Activated CD4-positive, alpha-beta T cell treated with anti-CD3 and anti-CD28 coated beads for 36 hours (primary cell): ENCODE measurements around the gene KPNA6. TPM values are rescaled to one million over a fixed set of nuclear protein-coding genes. Genes with fewer than 3 reads are reported as not detected.
"Not testable (repeated sequence)": the region's sequence is repeated elsewhere in the genome, so short reads cannot be mapped to it uniquely, and the experiment has no call there.

ENCODE experiments used
- ATAC-seq: fragments of 200-7000 bp; cut with Tn5 transposase; one replicate; pipeline ENCODE4 v1.10.0; 2021; ENCODE audit warnings: mild to moderate bottlenecking, moderate library complexity
- CTCF ChIA-PET: fragments of 350-600 bp; sonication (Branson Sonifier 250); formaldehyde crosslinking; loops from one replicate; lab custom pipeline; 2021; ENCODE audit warnings: antibody characterized with exemption; lab: Charles Lee
- POLR2A ChIA-PET: fragments of 350-600 bp; sonication (Branson Sonifier 250); formaldehyde crosslinking; loops from one replicate; lab custom pipeline; 2021; ENCODE audit warnings: antibody characterized with exemption, inconsistent platforms; lab: Charles Lee
- DNase-seq: peaks from one replicate; pipeline ENCODE4 v3.0.0-alpha.2; 2020
- H3K27ac Mint-ChIP-seq: one replicate; pipeline ENCODE4 v1.8.0; 2021; ENCODE audit warnings: mixed read lengths
- H3K27me3 Mint-ChIP-seq: one replicate; pipeline ENCODE4 v1.8.0; 2021; ENCODE audit warnings: mixed read lengths
- H3K36me3 Mint-ChIP-seq: one replicate; pipeline ENCODE4 v1.8.0; 2021; ENCODE audit warnings: low read depth, mixed read lengths
- H3K4me1 Mint-ChIP-seq: one replicate; pipeline ENCODE4 v1.8.0; 2021; ENCODE audit warnings: mixed read lengths
- H3K4me3 Mint-ChIP-seq: one replicate; pipeline ENCODE4 v1.8.0; 2021; ENCODE audit warnings: mild to moderate bottlenecking, moderate library complexity, mixed read lengths
- H3K9me3 Mint-ChIP-seq: one replicate; pipeline ENCODE4 v1.8.0; 2021; ENCODE audit warnings: low read depth, mixed read lengths
- intact Hi-C, 2 experiments: fragments of 100-400 bp; cut with DNase I in 1 of 2; cut with micrococcal nuclease in 1 of 2; formaldehyde crosslinking; loops; one replicate each; pipeline versions ENCODE4 v1.14.2 to v1.15.1; 2022 to 2024; cut with DNase I, micrococcal nuclease
- total RNA-seq, 2 experiments: library from RNA; stranded (reverse); gene quantifications; one replicate each; pipeline ENCODE4 v1.2.3, GENCODE V29; 2021

Gene KPNA6
- total RNA-seq, 2 experiments from 2014 or later = 70.0 to 78.3 TPM

DNA sequence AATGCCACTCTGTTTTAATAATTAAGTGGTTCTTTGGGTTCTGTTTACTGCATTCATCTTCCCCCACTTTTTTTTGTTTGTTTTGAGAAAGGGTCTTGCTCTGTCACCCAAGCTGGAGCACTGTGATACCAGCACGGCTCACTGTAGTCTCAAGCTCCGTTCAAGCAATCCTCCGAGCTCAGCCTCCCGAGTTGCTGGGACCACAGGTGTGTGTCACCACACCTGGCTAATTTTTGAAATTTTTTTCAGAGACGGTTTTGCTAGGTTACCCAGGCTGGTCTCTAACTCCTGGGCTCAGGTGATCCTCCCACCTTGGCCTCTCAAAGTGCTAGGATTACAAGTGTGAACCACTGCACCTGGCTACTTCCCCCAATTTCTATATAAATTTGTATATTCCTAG is 29.3 kb downstream of the KPNA6 start:
- H3K27ac Mint-ChIP-seq = no peak overlapping the region
- ChIA-PET POLR2A (no interaction called here), CTCF (interaction anchor here (1.6 kb wide), 1 partner anchor 10 kb away, joined by 5 read pairs; no protein-coding TSS in a partner anchor)
- DNase-seq = no peak
- no peaks in the 10 kb centered on the region for H3K27me3 Mint-ChIP-seq
- no peak for ATAC-seq
- peaks cover 41% of the 10 kb centered on the region for H3K4me1 Mint-ChIP-seq
- H3K36me3 Mint-ChIP-seq = peaks cover 19% of the 10 kb centered on the region
- intact Hi-C loops = no loop called here
- H3K9me3 Mint-ChIP-seq = no peaks in the 10 kb centered on the region
- H3K4me3 Mint-ChIP-seq = no peak overlapping the region

DNA sequence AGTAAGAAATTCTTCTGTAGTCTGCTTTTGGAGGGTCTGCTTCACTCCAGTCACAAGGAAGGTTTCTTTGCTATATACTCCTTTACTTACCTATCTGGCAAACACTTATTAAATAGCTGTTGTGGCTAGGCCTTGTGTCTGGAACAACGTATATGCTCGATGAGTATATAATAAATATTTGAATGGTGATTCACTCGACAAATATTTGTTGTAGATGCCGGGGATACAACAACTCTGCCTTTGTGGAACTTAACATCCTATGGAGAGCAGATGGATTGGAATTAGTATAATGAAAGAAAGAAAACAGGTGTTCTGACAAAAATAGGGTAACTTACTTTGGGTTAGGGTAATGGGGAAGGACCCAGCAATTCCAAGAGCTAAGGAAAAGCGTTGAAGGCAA is 31.1 kb downstream of the KPNA6 start:
- ChIA-PET CTCF (interaction anchor here (0.7 to 2.9 kb wide), 3 partner anchors 11 to 49 kb away, joined by 3 to 10 read pairs (median 3); no protein-coding TSS in a partner anchor), POLR2A (no interaction called here)
- Mint-ChIP-seq H3K27me3 (no peaks in the 10 kb centered on the region), H3K4me1 (peaks cover 56% of the 10 kb centered on the region), H3K4me3 (no peak overlapping the region), H3K9me3 (no peaks in the 10 kb centered on the region), H3K27ac (peak overlapping the region; percentile 48), H3K36me3 (peaks cover 17% of the 10 kb centered on the region)
- DNase-seq (no peak), ATAC-seq (no peak)
- intact Hi-C loops = no loop called here

- ChIA-PET CTCF (interaction anchor here (0.6 to 1.1 kb wide), 4 partner anchors 14 to 137 kb away, joined by 3 to 5 read pairs (median 4); partner anchors contain the start of gene TXLNA), POLR2A (interaction anchor here (0.7 kb wide), 1 partner anchor 30 kb away, joined by 3 read pairs; no protein-coding TSS in a partner anchor)
- Mint-ChIP-seq H3K4me1 (peaks cover 65% of the 10 kb centered on the region), H3K27ac (no peak overlapping the region), H3K4me3 (no peak overlapping the region), H3K36me3 (peaks cover 27% of the 10 kb centered on the region), H3K9me3 (no peaks in the 10 kb centered on the region), H3K27me3 (no peaks in the 10 kb centered on the region)
- DNase-seq = no peak
- intact Hi-C loops = no loop called here
- no peak for ATAC-seq
These were observed 34.8 kb downstream of the KPNA6 start for GRCh38 chr1:32142446-32143301.

- Mint-ChIP-seq H3K36me3 (peaks cover 30% of the 10 kb centered on the region), H3K4me1 (peaks cover 59% of the 10 kb centered on the region)
- intact Hi-C loops, H3K4me3 Mint-ChIP-seq, H3K9me3 Mint-ChIP-seq, DNase-seq, H3K27me3 Mint-ChIP-seq, ATAC-seq, H3K27ac Mint-ChIP-seq, POLR2A ChIA-PET: not testable (repeated sequence)
- CTCF ChIA-PET = interaction anchor here (1.0 kb wide), 1 partner anchor 15 kb away, joined by 4 read pairs; no protein-coding TSS in a partner anchor
These were observed 35.4 kb downstream of the KPNA6 start for GRCh38 chr1:32143302-32143695.

GRCh38 chr1:32144033-32144432 is 36.2 kb downstream of the KPNA6 start:
- H3K9me3 Mint-ChIP-seq = peaks cover 8% of the 10 kb centered on the region
- no peak overlapping the region for H3K4me3 Mint-ChIP-seq
- ChIA-PET CTCF (no interaction called here), POLR2A (no interaction called here)
- H3K27me3 Mint-ChIP-seq = no peaks in the 10 kb centered on the region
- H3K4me1 Mint-ChIP-seq = peaks cover 52% of the 10 kb centered on the region
- no peak for ATAC-seq
- intact Hi-C loops = no loop called here
- DNase-seq = no peak
- H3K27ac Mint-ChIP-seq = no peak overlapping the region
- peaks cover 34% of the 10 kb centered on the region for H3K36me3 Mint-ChIP-seq

GRCh38 chr1:32147799-32148198 is 39.9 kb downstream of the KPNA6 start:
- H3K4me3 Mint-ChIP-seq, H3K27ac Mint-ChIP-seq, DNase-seq, H3K27me3 Mint-ChIP-seq, H3K9me3 Mint-ChIP-seq, ATAC-seq, intact Hi-C loops: not testable (repeated sequence)
- H3K36me3 Mint-ChIP-seq = peaks cover 31% of the 10 kb centered on the region
- peaks cover 41% of the 10 kb centered on the region for H3K4me1 Mint-ChIP-seq
- ChIA-PET CTCF (interaction anchor here (1.8 kb wide), 1 partner anchor 40 kb away, joined by 4 read pairs; the partner anchor contains the start of gene KPNA6), POLR2A (interaction anchor here (0.7 kb wide), 1 partner anchor 20 kb away, joined by 7 read pairs; no protein-coding TSS in a partner anchor)

- Mint-ChIP-seq H3K4me3 (no peak overlapping the region), H3K4me1 (peaks cover 18% of the 10 kb centered on the region), H3K36me3 (peaks cover 29% of the 10 kb centered on the region), H3K27ac (no peak overlapping the region), H3K9me3 (peaks cover 8% of the 10 kb centered on the region), H3K27me3 (no peaks in the 10 kb centered on the region)
- DNase-seq = no peak
- CTCF ChIA-PET = interaction anchor here (0.6 to 1.0 kb wide), 4 partner anchors 10 to 563 kb away, joined by 3 to 4 read pairs (median 3); no protein-coding TSS in a partner anchor
- POLR2A ChIA-PET = interaction anchor here (0.6 to 1.2 kb wide), 3 partner anchors 30 to 255 kb away, joined by 3 to 4 read pairs (median 3); no protein-coding TSS in a partner anchor
- intact Hi-C loops = no loop called here
- no peak for ATAC-seq
These were observed 43.0 kb downstream of the KPNA6 start for GRCh38 chr1:32150847-32151246.

- H3K4me3 Mint-ChIP-seq = no peak overlapping the region
- peaks cover 29% of the 10 kb centered on the region for H3K36me3 Mint-ChIP-seq
- CTCF ChIA-PET = interaction anchor here (0.6 to 1.0 kb wide), 4 partner anchors 11 to 85 kb away, joined by 3 to 4 read pairs (median 4); no protein-coding TSS in a partner anchor
- peaks cover 8% of the 10 kb centered on the region for H3K9me3 Mint-ChIP-seq
- DNase-seq (no peak), ATAC-seq (no peak)
- peaks cover 15% of the 10 kb centered on the region for H3K4me1 Mint-ChIP-seq
- H3K27ac Mint-ChIP-seq = no peak overlapping the region
- intact Hi-C loops = no loop called here
- POLR2A ChIA-PET = interaction anchor here (0.6 to 1.2 kb wide), 3 partner anchors 29 to 255 kb away, joined by 3 to 4 read pairs (median 3); no protein-coding TSS in a partner anchor
- H3K27me3 Mint-ChIP-seq = no peaks in the 10 kb centered on the region
These were observed 43.5 kb downstream of the KPNA6 start for GRCh38 chr1:32151319-32151787.

DNA sequence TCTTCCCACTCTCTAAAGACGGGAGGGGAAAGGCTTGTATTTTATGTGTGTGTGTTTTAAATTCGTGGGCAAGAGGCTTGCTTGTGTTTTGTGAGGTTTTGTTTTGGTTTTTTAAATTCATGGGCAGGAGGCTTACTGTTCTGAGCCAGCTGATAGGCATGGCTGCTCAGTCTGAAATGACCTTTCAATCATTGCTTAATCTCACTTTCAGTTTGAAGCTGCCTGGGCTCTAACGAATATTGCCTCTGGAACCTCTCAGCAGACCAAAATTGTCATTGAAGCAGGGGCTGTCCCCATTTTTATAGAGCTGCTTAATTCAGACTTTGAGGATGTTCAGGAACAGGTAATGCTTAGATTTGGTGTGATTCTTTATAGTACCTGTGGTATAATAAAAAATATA is 51.3 kb downstream of the KPNA6 start:
- Mint-ChIP-seq H3K27me3 (no peaks in the 10 kb centered on the region), H3K4me1 (peaks cover 7% of the 10 kb centered on the region), H3K9me3 (no peaks in the 10 kb centered on the region), H3K36me3 (peaks cover 57% of the 10 kb centered on the region), H3K27ac (no peak overlapping the region), H3K4me3 (no peak overlapping the region)
- ChIA-PET POLR2A (interaction anchor here (0.6 kb wide), 1 partner anchor 89 kb away, joined by 4 read pairs; no protein-coding TSS in a partner anchor), CTCF (no interaction called here)
- DNase-seq (no peak), ATAC-seq (peak; percentile 81)
- intact Hi-C loops = no loop called here

DNA sequence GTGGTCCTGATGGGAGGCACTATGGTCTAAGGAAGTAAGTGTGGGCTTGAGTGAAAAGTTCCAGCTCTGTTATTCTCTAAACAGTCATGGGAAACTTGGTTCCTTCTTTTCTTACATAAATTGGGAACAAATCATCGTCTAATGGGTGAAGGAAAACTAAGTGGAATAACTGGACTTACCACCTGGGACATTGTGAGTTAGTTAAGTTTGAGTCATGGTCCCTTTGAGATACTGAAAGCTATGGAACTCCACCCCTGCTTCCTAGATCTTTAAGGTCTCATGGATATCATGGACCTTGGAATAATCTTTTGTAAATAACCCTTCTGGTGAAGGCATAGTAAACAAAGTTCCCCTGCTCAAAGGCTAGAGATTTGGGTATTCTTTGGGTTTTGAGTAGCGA is 55.5 kb downstream of the KPNA6 start:
- H3K4me3 Mint-ChIP-seq = no peak overlapping the region
- H3K4me1 Mint-ChIP-seq = peaks cover 7% of the 10 kb centered on the region
- no peaks in the 10 kb centered on the region for H3K27me3 Mint-ChIP-seq
- ATAC-seq (no peak), DNase-seq (no peak)
- peaks cover 50% of the 10 kb centered on the region for H3K36me3 Mint-ChIP-seq
- intact Hi-C loops = no loop called here
- no peak overlapping the region for H3K27ac Mint-ChIP-seq
- POLR2A ChIA-PET = no interaction called here
- H3K9me3 Mint-ChIP-seq = no peaks in the 10 kb centered on the region
- CTCF ChIA-PET = interaction anchor here (0.6 to 1.2 kb wide), 5 partner anchors 9 to 980 kb away, joined by 3 to 7 read pairs (median 4); no protein-coding TSS in a partner anchor

DNA sequence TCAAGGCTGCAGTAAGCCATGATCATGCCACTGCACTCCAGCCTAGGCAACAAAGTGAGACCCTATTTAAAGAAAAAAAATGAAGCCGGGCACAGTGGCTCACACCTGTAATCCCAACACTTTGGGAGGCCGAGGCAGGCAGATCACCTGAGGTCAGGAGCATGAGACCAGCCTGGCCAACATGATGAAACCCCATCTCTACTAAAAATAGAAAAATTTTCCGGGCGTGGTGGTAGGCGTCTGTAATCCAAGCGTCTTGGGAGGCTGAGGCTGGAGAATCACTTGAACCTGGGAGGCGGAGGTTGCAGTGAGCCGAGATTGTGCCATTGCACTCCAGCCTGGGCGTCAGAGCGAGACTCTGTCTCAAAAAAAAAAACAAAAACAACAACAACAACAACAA is 57.8 kb downstream of the KPNA6 start:
- DNase-seq, intact Hi-C loops, H3K27me3 Mint-ChIP-seq, H3K4me1 Mint-ChIP-seq, H3K9me3 Mint-ChIP-seq, H3K4me3 Mint-ChIP-seq, ATAC-seq, H3K27ac Mint-ChIP-seq: not testable (repeated sequence)
- POLR2A ChIA-PET = interaction anchor here (0.6 kb wide), 1 partner anchor 108 kb away, joined by 4 read pairs; no protein-coding TSS in a partner anchor
- H3K36me3 Mint-ChIP-seq = peaks cover 45% of the 10 kb centered on the region
- CTCF ChIA-PET = interaction anchor here (0.7 kb wide), 1 partner anchor 9 kb away, joined by 5 read pairs; no protein-coding TSS in a partner anchor
